H1 (cell line): ENCODE measurements around the gene ISM1. TPM values are rescaled to one million over a fixed set of nuclear protein-coding genes. Genes with fewer than 3 reads are reported as not detected.

ENCODE experiments used
- CTCF ChIA-PET: fragments of 300-600 bp; sonication (Branson Sonifier 250); formaldehyde crosslinking; loops from one replicate; lab custom pipeline; 2021; ENCODE audit not compliant: partially characterized antibody; lab: Charles Lee
- POLR2A ChIA-PET: fragments of 300-600 bp; sonication (Branson Sonifier 250); formaldehyde crosslinking; loops from one replicate; lab custom pipeline; 2021; ENCODE audit warnings: inconsistent platforms; ENCODE audit not compliant: partially characterized antibody; lab: Charles Lee
- DNase-seq, 2 experiments: peaks; one replicate each; pipeline versions ENCODE4 v3.0.0 to v3.0.0-alpha.2; 2010 to 2022; ENCODE audit warnings: low spot score in 2 of 2, low read depth in 1 of 2, mixed read lengths in 1 of 2
- FAIRE-seq: peaks from 2 replicates; lab custom pipeline; 2011; peaks lifted over from hg19 to GRCh38; lab: Jason Lieb, UNC
- H2AFZ ChIP-seq: 2 replicates; pipeline ENCODE4 v1.8.1; 2012; ENCODE audit warnings: low read length, inconsistent platforms
- H2AK5ac ChIP-seq: 2 replicates; pipeline ENCODE4 v1.6.1; 2013; ENCODE audit warnings: low read depth, low read length
- H2BK120ac ChIP-seq: replicated peaks from 2 replicates; pipeline ENCODE3; 2013; ENCODE audit warnings: low read depth, low read length, inconsistent platforms
- H2BK12ac ChIP-seq: 2 replicates; pipeline ENCODE4 v1.6.1; 2013; ENCODE audit warnings: low read depth, low read length
- H2BK15ac ChIP-seq: 2 replicates; pipeline ENCODE4 v1.6.1; 2013; ENCODE audit warnings: low read length
- H2BK20ac ChIP-seq: 2 replicates; pipeline ENCODE4 v1.6.1; 2013; ENCODE audit warnings: low read length
- H2BK5ac ChIP-seq: 2 replicates; pipeline ENCODE4 v1.6.1; 2013; ENCODE audit warnings: low read depth, low read length
- H3K14ac ChIP-seq: 2 replicates; pipeline ENCODE4 v1.6.1; 2013; ENCODE audit warnings: inconsistent platforms; ENCODE audit not compliant: insufficient read length
- H3K18ac ChIP-seq: 2 replicates; pipeline ENCODE4 v1.6.1; 2013; ENCODE audit warnings: low read length; ENCODE audit errors: extremely low read depth
- H3K23ac ChIP-seq: 2 replicates; pipeline ENCODE4 v1.6.1; 2013; ENCODE audit warnings: inconsistent platforms; ENCODE audit not compliant: insufficient read length
- H3K23me2 ChIP-seq: 2 replicates; pipeline ENCODE4 v1.6.1; 2013; ENCODE audit warnings: low read depth, low read length
- H3K27ac ChIP-seq: 2 replicates; pipeline ENCODE4 v1.6.1; 2011; ENCODE audit warnings: low read depth, low read length, inconsistent platforms
- H3K27me3 ChIP-seq, 4 experiments: replicated peaks in 1 of 4; 1 replicate in 1 of 4; 2 replicates in 3 of 4; pipeline versions ENCODE4 v1.6.1 to v1.8.1; 2011 to 2013; ENCODE audit warnings: low read length in 3 of 4, mild to moderate bottlenecking in 3 of 4, inconsistent platforms in 2 of 4, mixed read lengths in 2 of 4, moderate library complexity in 1 of 4; ENCODE audit not compliant: control insufficient read depth in 3 of 4, insufficient read depth in 3 of 4; ENCODE audit errors: extremely low read depth in 1 of 4
- H3K36me3 ChIP-seq, 4 experiments: 2 replicates each; pipeline versions ENCODE4 v1.6.1 to v1.8.1; 2011 to 2013; ENCODE audit warnings: mild to moderate bottlenecking in 4 of 4, low read length in 3 of 4, moderate library complexity in 2 of 4, control low read depth in 1 of 4, inconsistent platforms in 1 of 4; ENCODE audit not compliant: insufficient read depth in 4 of 4, control insufficient read depth in 2 of 4
- H3K4ac ChIP-seq: replicated peaks from 2 replicates; pipeline ENCODE3; 2013; ENCODE audit warnings: low read length, low read depth, mixed read lengths, inconsistent platforms; ENCODE audit not compliant: insufficient read length
- H3K4me1 ChIP-seq, 4 experiments: replicated peaks in 1 of 4; 1 replicate in 1 of 4; 2 replicates in 3 of 4; pipeline versions ENCODE4 v1.6.1 to v1.8.1; 2011 to 2013; ENCODE audit warnings: low read length in 3 of 4, inconsistent platforms in 2 of 4, mixed read lengths in 1 of 4; ENCODE audit not compliant: insufficient read depth in 4 of 4, control insufficient read depth in 3 of 4
- H3K4me2 ChIP-seq, 2 experiments: 2 replicates each; pipeline versions ENCODE4 v1.6.1 to v1.8.1; 2011 to 2013; ENCODE audit warnings: low read depth in 2 of 2, low read length in 2 of 2, control low read depth in 1 of 2, inconsistent platforms in 1 of 2, mild to moderate bottlenecking in 1 of 2; ENCODE audit not compliant: insufficient read depth in 1 of 2
- H3K4me3 ChIP-seq, 4 experiments: fragments of 200-600, 300-600 bp in 1 of 4; sonication (generic), shearing (Covaris generic), sonication (Bioruptor Twin) in 1 of 4; 2 replicates each; pipeline versions ENCODE4 v1.5.1 to v1.8.1; 2011 to 2016; ENCODE audit warnings: low read length in 4 of 4, low read depth in 3 of 4, control low read depth in 2 of 4, inconsistent platforms in 2 of 4, mild to moderate bottlenecking in 2 of 4, mixed read lengths in 1 of 4, moderate library complexity in 1 of 4; ENCODE audit not compliant: insufficient read depth in 2 of 4; ENCODE audit errors: extremely low read depth in 1 of 4
- H3K56ac ChIP-seq: replicated peaks from 2 replicates; pipeline ENCODE3; 2013; ENCODE audit warnings: low read depth, mild to moderate bottlenecking, mixed read lengths, low read length, inconsistent platforms; ENCODE audit not compliant: insufficient read length
- H3K79me1 ChIP-seq: 2 replicates; pipeline ENCODE4 v1.6.1; 2013; ENCODE audit warnings: low read depth, low read length, control low read depth
- H3K79me2 ChIP-seq, 2 experiments: 2 replicates each; pipeline versions ENCODE4 v1.6.1 to v1.8.1; 2012 to 2013; ENCODE audit warnings: low read length in 2 of 2, mild to moderate bottlenecking in 2 of 2, inconsistent platforms in 1 of 2; ENCODE audit not compliant: insufficient read depth in 2 of 2, control insufficient read depth in 1 of 2
- H3K9ac ChIP-seq, 4 experiments: replicated peaks in 1 of 4; 1 replicate in 1 of 4; 2 replicates in 3 of 4; pipeline versions ENCODE4 v1.6.1 to v1.8.1; 2011 to 2013; ENCODE audit warnings: low read depth in 3 of 4, low read length in 3 of 4, control low read depth in 2 of 4, mild to moderate bottlenecking in 2 of 4, moderate library complexity in 2 of 4, inconsistent platforms in 1 of 4; ENCODE audit errors: extremely low read depth in 1 of 4
- H3K9me3 ChIP-seq, 2 experiments: 2 replicates each; pipeline versions ENCODE4 v1.6.1 to v1.8.1; 2012 to 2013; ENCODE audit warnings: mild to moderate bottlenecking in 2 of 2, moderate library complexity in 2 of 2, control low read depth in 1 of 2, inconsistent platforms in 1 of 2, low read depth in 1 of 2, low read length in 1 of 2, mixed read lengths in 1 of 2; ENCODE audit not compliant: insufficient read depth in 2 of 2
- H4K20me1 ChIP-seq, 2 experiments: replicated peaks in 1 of 2; 2 replicates each; pipeline versions ENCODE3 to v1.8.1; 2011 to 2013; ENCODE audit warnings: inconsistent platforms in 2 of 2, low read length in 2 of 2, mild to moderate bottlenecking in 1 of 2; ENCODE audit not compliant: insufficient read depth in 2 of 2, control insufficient read depth in 1 of 2
- H4K5ac ChIP-seq: 2 replicates; pipeline ENCODE4 v1.6.1; 2013; ENCODE audit warnings: low read length, low read depth, mixed read lengths, inconsistent platforms; ENCODE audit not compliant: insufficient read length
- H4K8ac ChIP-seq: 2 replicates; pipeline ENCODE4 v1.8.0; 2013; ENCODE audit warnings: mild to moderate bottlenecking, moderate library complexity, low read length, inconsistent platforms; ENCODE audit not compliant: insufficient read depth; ENCODE audit errors: extremely low read depth
- H4K91ac ChIP-seq: replicated peaks from 2 replicates; pipeline ENCODE3; 2013; ENCODE audit warnings: low read length, mixed read lengths, inconsistent platforms; ENCODE audit not compliant: insufficient read length
- CBX5 ChIP-seq: fragments of 300-800, 300-1000 bp; sonication (generic); IDR thresholded peaks from 2 replicates; pipeline ENCODE4 v1.7.1; 2016; ENCODE audit warnings: antibody characterized with exemption, low read length, low read depth
- CHD1 ChIP-seq: IDR thresholded peaks from 2 replicates; pipeline ENCODE4 v1.6.1; 2012; ENCODE audit warnings: low read depth, low read length, improper control_type of control experiment
- PHF8 ChIP-seq: fragments of 200-600 bp; sonication (generic); conservative IDR thresholded peaks from 2 replicates; pipeline ENCODE4 v1.7.1; 2012; ENCODE audit warnings: low read depth, mild to moderate bottlenecking, inconsistent platforms, low read length, moderate library complexity
- POLR2A ChIP-seq, 2 experiments: IDR thresholded peaks; 1 replicate in 1 of 2; 2 replicates in 1 of 2; pipeline ENCODE4 v1.6.1; 2011; ENCODE audit warnings: low read depth in 2 of 2, low read length in 2 of 2, mild to moderate bottlenecking in 2 of 2; ENCODE audit errors: control extremely low read depth in 1 of 2
- POU5F1 ChIP-seq: IDR thresholded peaks from 2 replicates; pipeline ENCODE4 v1.6.1; 2011; ENCODE audit warnings: low read depth, mild to moderate bottlenecking, low read length, moderate library complexity
- WGBS, 2 experiments: shearing (Covaris generic) in 1 of 2; methylation state at CpG; one replicate each; pipeline versions ENCODE4 v1.1.6 to v1.1.7; 2013 to 2015; ENCODE audit warnings: low lambda C conversion rate in 2 of 2, mixed read lengths in 2 of 2, inconsistent platforms in 1 of 2, low coverage in 1 of 2, missing lambda C conversion rate in 1 of 2; ENCODE audit not compliant: insufficient replicate concordance in 2 of 2, insufficient coverage in 1 of 2, insufficient read length in 1 of 2; ENCODE audit errors: extremely low coverage in 1 of 2, missing lambda C conversion rate in 1 of 2; 5-methylcytosine and 5-hydroxymethylcytosine counted together
- polyA plus RNA-seq, 7 experiments: library from polyadenylated mRNA; depleted of rRNA in 3 of 7; stranded (reverse) in 5 of 7; unstranded in 2 of 7; fragments of >200 nt in 5 of 7; fragments of 200-250 nt in 2 of 7; gene quantifications; 1 replicate in 5 of 7; 2 replicates in 1 of 7; 4 replicates in 1 of 7; pipeline versions ENCODE4 v1.2.1 to v1.2.3, GENCODE V29; 2011 to 2013; ENCODE audit warnings: missing spikeins in 2 of 7, mixed read lengths in 2 of 7
- total RNA-seq: library from RNA; stranded (reverse); fragmentation: NEBNext Ultra II Directional; extraction: Animal tissue kit (Norgen Biotek cat#: 25700); gene quantifications from 2 replicates; pipeline ENCODE4 v1.2.1, GENCODE V29; 2021

The ISM1 gene
- total and polyA plus RNA-seq, 2 of the 8 experiments (the other 6 are each of a cell fraction or from before 2014, with no cell fraction given), result 0.62 to 0.97 TPM

DNA sequence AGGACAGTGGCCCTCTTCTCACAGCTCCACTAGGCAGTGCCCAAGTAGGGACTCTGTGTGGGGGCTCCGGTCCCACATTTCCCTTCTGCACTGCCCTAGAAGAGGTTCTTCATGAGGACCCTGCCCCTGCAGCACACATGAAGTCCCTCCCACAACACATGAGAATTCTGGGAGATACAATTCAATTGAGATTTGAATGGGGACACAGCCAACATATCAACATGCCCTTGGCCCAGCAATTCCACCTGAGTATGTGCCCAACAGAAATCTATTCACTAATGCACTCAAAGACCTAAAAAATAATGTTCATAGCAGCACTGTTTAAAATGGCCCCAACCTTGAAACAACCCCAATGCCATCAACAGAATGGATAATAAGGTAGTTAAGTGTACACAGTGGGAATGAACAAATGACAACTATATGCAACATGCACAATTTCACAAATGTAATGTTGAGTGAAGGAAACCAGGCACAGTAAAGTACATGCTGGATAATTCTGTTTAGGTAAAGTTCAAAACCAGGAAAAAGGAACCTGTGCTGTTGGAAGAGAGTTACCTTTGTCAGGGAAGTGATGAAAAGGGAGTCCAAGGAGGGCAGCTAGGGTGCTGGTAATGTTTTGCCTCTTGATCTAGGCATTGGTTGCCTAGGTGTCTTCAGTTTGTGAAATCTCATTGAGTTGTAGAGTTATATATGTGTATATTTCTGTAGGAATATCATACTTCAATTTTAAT, 16.1 kb downstream of the ISM1 start:
- Histone ChIP-seq H3K27ac (no peak overlapping the region), H2BK120ac (no peak overlapping the region), H3K56ac (no peak overlapping the region), H2BK12ac (no peak overlapping the region), H4K91ac (no peak overlapping the region), H3K23ac (no peak overlapping the region), H3K79me2 (no peaks in the 10 kb centered on the region), H3K4me3 (no peak overlapping the region), H3K4me2 (no peak overlapping the region), H3K4me1 (peaks cover 0 to 4% (median 0%) of the 10 kb centered on the region in 4 experiments; a peak in 1 of 7 replicates), H3K14ac (no peak overlapping the region), H3K4ac (no peak overlapping the region), H2BK5ac (no peak overlapping the region), H4K8ac (no peak overlapping the region), H3K36me3 (no peaks in the 10 kb centered on the region), H3K9ac (no peak overlapping the region), H3K18ac (no peak overlapping the region), H3K27me3 (no peaks in the 10 kb centered on the region), H2BK20ac (no peak overlapping the region), H2AK5ac (no peak overlapping the region), H3K9me3 (no peaks in the 10 kb centered on the region), H4K20me1 (no peaks in the 10 kb centered on the region), H3K79me1 (no peaks in the 10 kb centered on the region), H2BK15ac (no peak overlapping the region), H2AFZ (no peak overlapping the region), H4K5ac (no peak overlapping the region), H3K23me2 (no peaks in the 10 kb centered on the region)
- FAIRE-seq (no peak), DNase-seq (no peak)
- CTCF ChIA-PET, result interaction anchor here (1.5 kb wide), 1 partner anchor 9 kb away, joined by 4 read pairs; no protein-coding TSS in a partner anchor
- POLR2A ChIA-PET, result no interaction called here
- TF ChIP-seq CBX5 (no peak), PHF8 (no peak), POLR2A (IDR thresholded peaks at IDR 0.05; ENCODE audit: control extremely low read depth in 1 of 2, low read depth in 2 of 2, low read length in 2 of 2) (no peak), CHD1 (no peak), POU5F1 (no peak)
- 100% methylated on average over 1 of the region's 1 CpG; no CpG with 5 or more reads in 1 of the 2 experiments for WGBS, 2 experiments
